Eye (tissue), 1 donor: Measurements from ENCODE around the gene PARVB.

Experiments
- DNase-seq: peaks from one replicate; pipeline ENCODE4 v3.0.0-alpha.2; 2015

PARVB gene

GRCh38 chr22:44221710-44222475 lies 197.8 kb downstream of the PARVB start:
- no peak for DNase-seq
